ENCODE data around the gene MRGPRX3.

GRCh38 chr11:18172666-18173065 lies 40.3 kb downstream of the MRGPRX3 start, which contains the start of gene MRGPRX4:
- TF ChIP-seq POLR2AphosphoS5 (IDR thresholded peaks at IDR 0.05; ENCODE audit: borderline replicate concordance, low read depth, low read length) (no peak), FOXP2 (optimal IDR thresholded peaks at IDR 0.05; ENCODE audit: control extremely low read depth, extremely low read length, insufficient read depth) (no peak), EZH2 (IDR thresholded peaks at IDR 0.05) (no peak)
